K562 (cell line): ENCODE results near the gene NR2F6. TPM values are rescaled to one million over a fixed set of nuclear protein-coding genes. Genes with fewer than 3 reads are reported as not detected.

Experiments used
- ASH1L ChIP-seq: fragments of 450-650 bp; IDR thresholded peaks from 2 replicates; pipeline ENCODE4 v1.6.1; 2018; ENCODE audit warnings: borderline replicate concordance, mild to moderate bottlenecking, low read depth; ENCODE audit not compliant: partially characterized antibody
- CBX1 ChIP-seq: sonication (generic); IDR thresholded peaks from 2 replicates; pipeline ENCODE4 v1.6.1; 2016; ENCODE audit warnings: antibody characterized with exemption, low read depth, mild to moderate bottlenecking
- CC2D1A ChIP-seq: fragments of 450-650 bp; IDR thresholded peaks from 2 replicates; pipeline ENCODE4 v1.6.1; 2017; ENCODE audit warnings: mild to moderate bottlenecking
- ETV5 ChIP-seq: sonication (generic); formaldehyde crosslinking; IDR thresholded peaks from 2 replicates; pipeline ENCODE4 v1.4.0; 2020; ENCODE audit warnings: low read depth, mild to moderate bottlenecking, missing genetic modification reagents
- FOXJ2 ChIP-seq: fragments of 200-800 bp; sonication (Bioruptor generic); IDR thresholded peaks from 2 replicates; pipeline ENCODE4 v1.6.1; 2016; ENCODE audit warnings: missing genetic modification characterization, missing compliant biosample characterization
- HDAC8 ChIP-seq: fragments of 450-650 bp; IDR thresholded peaks from 2 replicates; pipeline ENCODE4 v1.6.1; 2016; ENCODE audit warnings: mild to moderate bottlenecking, missing genetic modification characterization, moderate library complexity, missing compliant biosample characterization
- JUND ChIP-seq, 2 experiments: IDR thresholded peaks; 2 replicates in 1 of 2; 3 replicates in 1 of 2; pipeline ENCODE4 v1.6.1; 2011; ENCODE audit warnings: borderline replicate concordance in 2 of 2, low read depth in 2 of 2, low read length in 2 of 2, improper control_type of control experiment in 1 of 2, missing biosample characterization in 1 of 2, missing genetic modification characterization in 1 of 2, missing genetic modification reagents in 1 of 2
- MECOM ChIP-seq: fragments of 250-450 bp; sonication (Bioruptor Pico); IDR thresholded peaks from 2 replicates; pipeline ENCODE4 v1.8.0; 2022; ENCODE audit warnings: inconsistent platforms
- MIER1 ChIP-seq: fragments of 450-650 bp; IDR thresholded peaks from 2 replicates; pipeline ENCODE4 v1.6.1; 2016; ENCODE audit warnings: antibody characterized with exemption, mild to moderate bottlenecking, low read depth
- RBM14 ChIP-seq: fragments of 200-400 bp; formaldehyde crosslinking; IDR thresholded peaks from 2 replicates; pipeline ENCODE4 v1.6.1; 2018; ENCODE audit warnings: low read depth, mild to moderate bottlenecking, low read length, moderate library complexity, borderline replicate concordance; ENCODE audit not compliant: insufficient read depth
- RBM17 ChIP-seq: fragments of 200-400 bp; formaldehyde crosslinking; IDR thresholded peaks from 2 replicates; pipeline ENCODE4 v1.6.1; 2017; ENCODE audit warnings: low read depth, mild to moderate bottlenecking, low read length, borderline replicate concordance
- SNRNP70 ChIP-seq: fragments of 200-400 bp; formaldehyde crosslinking; optimal IDR thresholded peaks from 2 replicates; pipeline ENCODE3; 2017; ENCODE audit warnings: low read depth, low read length
- SRSF7 ChIP-seq: fragments of 200-400 bp; formaldehyde crosslinking; optimal IDR thresholded peaks from 2 replicates; pipeline ENCODE3; 2017; ENCODE audit warnings: mild to moderate bottlenecking, low read depth, low read length
- STAT5B ChIP-seq: fragments of 250-450 bp; sonication (Bioruptor Pico); IDR thresholded peaks from 2 replicates; pipeline ENCODE4 v1.8.0; 2021; ENCODE audit warnings: mild to moderate bottlenecking, inconsistent platforms
- TAF1 ChIP-seq: IDR thresholded peaks from 2 replicates; pipeline ENCODE4 v1.6.1; 2011; ENCODE audit warnings: mild to moderate bottlenecking, low read length, moderate library complexity; ENCODE audit not compliant: insufficient read depth, control insufficient read depth, severe bottlenecking; ENCODE audit errors: extremely low read depth
- TEAD1 ChIP-seq, 2 experiments: fragments of 450-650 bp in 1 of 2; sonication (generic) in 1 of 2; formaldehyde crosslinking; IDR thresholded peaks; 2 replicates each; pipeline versions ENCODE4 v1.4.0 to v1.8.0; 2020 to 2022; ENCODE audit warnings: mild to moderate bottlenecking in 2 of 2, missing genetic modification reagents in 1 of 2
- YBX1 ChIP-seq: fragments of 450-650 bp; IDR thresholded peaks from 2 replicates; pipeline ENCODE4 v1.7.1; 2016; ENCODE audit warnings: mild to moderate bottlenecking
- ZNF408 ChIP-seq: fragments of 250-450 bp; sonication (Bioruptor Pico); IDR thresholded peaks from 2 replicates; pipeline ENCODE4 v1.4.0; 2020; ENCODE audit warnings: low read depth, mild to moderate bottlenecking, moderate library complexity
- ZNF551 ChIP-seq: fragments of 250-450 bp; sonication (Bioruptor Pico); IDR thresholded peaks from 2 replicates; pipeline ENCODE4 v1.5.0; 2021; ENCODE audit warnings: mild to moderate bottlenecking, moderate library complexity
- ZNF764 ChIP-seq: fragments of 250-450 bp; sonication (Bioruptor Pico); IDR thresholded peaks from 2 replicates; pipeline ENCODE4 v1.4.0; 2020; ENCODE audit warnings: low read depth, mild to moderate bottlenecking, moderate library complexity
- ZSCAN32 ChIP-seq: fragments of 450-650 bp; formaldehyde crosslinking; IDR thresholded peaks from 2 replicates; pipeline ENCODE4 v1.4.0; 2020; ENCODE audit warnings: mild to moderate bottlenecking, moderate library complexity
- polyA plus RNA-seq, 8 experiments: library from polyadenylated mRNA; depleted of rRNA in 4 of 8; stranded (reverse) in 5 of 8; unstranded in 3 of 8; fragments of >200 nt; fragmentation: Nextera tagmentation in 2 of 8; fragmentation: Illumina TruSeq in 1 of 8; extraction: Ambion mirVana in 2 of 8; extraction: Trizol in 1 of 8; gene quantifications; 2 replicates each; pipeline versions ENCODE4 v1.2.1 to v1.2.3, GENCODE V29; 2011 to 2014; ENCODE audit warnings: inconsistent platforms in 1 of 8, missing spikeins in 1 of 8
- total RNA-seq, 7 experiments: library from RNA; depleted of rRNA in 6 of 7; stranded (reverse); fragments of >200 nt in 6 of 7; fragmentation: Illumina TruSeq in 2 of 7; extraction: Trizol in 2 of 7; gene quantifications; 2 replicates each; pipeline versions ENCODE4 v1.2.1 to v1.2.3, GENCODE V29; 2011 to 2021; ENCODE audit warnings: low replicate concordance in 1 of 7
- TF ChIP-seq, protein P1 (sequence below): sonication (generic); formaldehyde crosslinking; IDR thresholded peaks from 2 replicates; pipeline ENCODE4 v1.8.0; 2022; ENCODE audit warnings: missing genetic modification reagents, mild to moderate bottlenecking, moderate library complexity, borderline replicate concordance
- TF ChIP-seq, protein P2 (sequence below): fragments of 250-450 bp; sonication (Bioruptor Pico); IDR thresholded peaks from 2 replicates; pipeline ENCODE4 v1.8.0; 2022; ENCODE audit warnings: moderate library complexity, mild to moderate bottlenecking, inconsistent platforms
- TF ChIP-seq, protein P3 (sequence below): fragments of 250-450 bp; sonication (Bioruptor Pico); IDR thresholded peaks from 2 replicates; pipeline ENCODE4 v1.8.0; 2021; ENCODE audit warnings: mild to moderate bottlenecking, moderate library complexity
- TF ChIP-seq, protein P4 (sequence below): fragments of 450-650 bp; IDR thresholded peaks from 2 replicates; pipeline ENCODE4 v1.6.1; 2016; ENCODE audit warnings: antibody characterized with exemption

Gene NR2F6
- total and polyA plus RNA-seq, 9 of the 15 experiments (the other 6 are each of a cell fraction or from before 2014, with no cell fraction given) = 0.76 to 97.5 (median 18.8) TPM

DNA sequence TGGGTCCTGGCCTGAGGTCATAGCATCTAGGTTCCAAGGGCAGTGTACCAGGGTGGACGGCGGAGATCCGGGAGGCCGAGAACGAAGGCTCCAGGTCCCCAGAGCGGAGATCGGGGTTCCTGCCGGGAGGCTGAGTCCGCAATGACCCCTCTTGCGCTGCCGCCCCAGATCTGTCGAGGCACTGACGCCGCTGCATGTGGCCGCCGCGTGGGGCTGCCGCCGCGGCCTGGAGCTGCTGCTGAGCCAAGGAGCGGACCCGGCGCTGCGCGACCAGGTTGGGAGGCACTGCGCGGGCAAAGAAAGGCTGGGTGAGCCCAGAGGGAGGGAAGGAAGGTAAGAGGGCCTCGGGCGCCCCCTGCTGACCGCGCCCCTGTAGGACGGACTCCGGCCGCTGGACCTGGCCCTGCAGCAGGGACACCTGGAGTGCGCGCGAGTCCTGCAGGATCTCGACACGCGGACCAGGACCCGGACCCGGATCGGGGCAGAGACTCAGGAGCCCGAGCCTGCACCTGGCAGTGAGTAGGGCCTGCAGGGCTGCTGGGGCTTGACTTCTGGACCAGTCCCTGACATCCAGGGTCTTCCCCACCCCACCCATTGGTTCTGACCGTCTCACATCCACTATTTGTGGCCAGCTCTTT, 36.9 kb upstream of the NR2F6 start (continued):
- TF ChIP-seq, protein P1, sequence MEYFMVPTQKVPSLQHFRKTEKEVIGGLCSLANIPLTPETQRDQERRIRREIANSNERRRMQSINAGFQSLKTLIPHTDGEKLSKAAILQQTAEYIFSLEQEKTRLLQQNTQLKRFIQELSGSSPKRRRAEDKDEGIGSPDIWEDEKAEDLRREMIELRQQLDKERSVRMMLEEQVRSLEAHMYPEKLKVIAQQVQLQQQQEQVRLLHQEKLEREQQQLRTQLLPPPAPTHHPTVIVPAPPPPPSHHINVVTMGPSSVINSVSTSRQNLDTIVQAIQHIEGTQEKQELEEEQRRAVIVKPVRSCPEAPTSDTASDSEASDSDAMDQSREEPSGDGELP (CRISPR knock-in tag) = peak; percentile 85
- TF ChIP-seq ZNF551 (CRISPR knock-in tag) (no peak), ASH1L (no peak), CBX1 (peak; percentile 32; the same call in 1 of the 2 replicates), YBX1 (no peak), FOXJ2 (tag) (no peak), ZSCAN32 (CRISPR knock-in tag) (no peak), RBM17 (no peak), MECOM (peak; percentile 33; the same call in 1 of the 2 replicates), ETV5 (CRISPR knock-in tag) (peak; percentile 54), ZNF408 (CRISPR knock-in tag) (no peak), TAF1 (peak; percentile 32), RBM14 (no peak), CC2D1A (0 out of 2 replicates have a peak, but pooled peaks have one; percentile 37), SRSF7 (no peak), TEAD1 (CRISPR knock-in tag; IDR thresholded peaks at IDR 0.05) (no peak), ZNF764 (no peak), JUND (IDR thresholded peaks at IDR 0.05; ENCODE audit: borderline replicate concordance, low read depth, low read length) (peak; percentile 39), JUND (tag; IDR thresholded peaks at IDR 0.05; ENCODE audit: borderline replicate concordance, low read depth, low read length) (no peak; the same call in 2 of the 3 replicates), MIER1 (no peak), SNRNP70 (no peak), HDAC8 (no peak), STAT5B (CRISPR knock-in tag) (no peak)
- TF ChIP-seq, protein P2, sequence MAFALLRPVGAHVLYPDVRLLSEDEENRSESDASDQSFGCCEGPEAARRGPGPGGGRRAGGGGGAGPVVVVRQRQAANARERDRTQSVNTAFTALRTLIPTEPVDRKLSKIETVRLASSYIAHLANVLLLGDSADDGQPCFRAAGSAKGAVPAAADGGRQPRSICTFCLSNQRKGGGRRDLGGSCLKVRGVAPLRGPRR (CRISPR knock-in tag) = no peak
- TF ChIP-seq, protein P3, sequence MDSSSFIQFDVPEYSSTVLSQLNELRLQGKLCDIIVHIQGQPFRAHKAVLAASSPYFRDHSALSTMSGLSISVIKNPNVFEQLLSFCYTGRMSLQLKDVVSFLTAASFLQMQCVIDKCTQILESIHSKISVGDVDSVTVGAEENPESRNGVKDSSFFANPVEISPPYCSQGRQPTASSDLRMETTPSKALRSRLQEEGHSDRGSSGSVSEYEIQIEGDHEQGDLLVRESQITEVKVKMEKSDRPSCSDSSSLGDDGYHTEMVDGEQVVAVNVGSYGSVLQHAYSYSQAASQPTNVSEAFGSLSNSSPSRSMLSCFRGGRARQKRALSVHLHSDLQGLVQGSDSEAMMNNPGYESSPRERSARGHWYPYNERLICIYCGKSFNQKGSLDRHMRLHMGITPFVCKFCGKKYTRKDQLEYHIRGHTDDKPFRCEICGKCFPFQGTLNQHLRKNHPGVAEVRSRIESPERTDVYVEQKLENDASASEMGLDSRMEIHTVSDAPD (CRISPR knock-in tag) = no peak
- TF ChIP-seq, protein P4, sequence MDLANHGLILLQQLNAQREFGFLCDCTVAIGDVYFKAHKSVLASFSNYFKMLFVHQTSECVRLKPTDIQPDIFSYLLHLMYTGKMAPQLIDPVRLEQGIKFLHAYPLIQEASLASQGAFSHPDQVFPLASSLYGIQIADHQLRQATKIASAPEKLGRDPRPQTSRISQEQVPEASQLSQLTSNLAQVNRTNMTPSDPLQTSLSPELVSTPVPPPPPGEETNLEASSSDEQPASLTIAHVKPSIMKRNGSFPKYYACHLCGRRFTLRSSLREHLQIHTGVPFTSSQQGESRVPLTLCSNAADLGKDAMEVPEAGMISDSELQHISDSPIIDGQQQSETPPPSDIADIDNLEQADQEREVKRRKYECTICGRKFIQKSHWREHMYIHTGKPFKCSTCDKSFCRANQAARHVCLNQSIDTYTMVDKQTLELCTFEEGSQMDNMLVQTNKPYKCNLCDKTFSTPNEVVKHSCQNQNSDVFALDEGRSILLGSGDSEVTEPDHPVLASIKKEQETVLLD = peak; percentile 46; the same call in 1 of the 2 replicates
